GM12878 (cell line): ENCODE results near the gene HSPBP1. TPM values are rescaled to one million over a fixed set of nuclear protein-coding genes. Genes with fewer than 3 reads are reported as not detected.

Experiments used
- BCLAF1 ChIP-seq: fragments of 450-650 bp; IDR thresholded peaks from 2 replicates; pipeline ENCODE4 v1.6.1; 2017; ENCODE audit warnings: antibody characterized with exemption, mild to moderate bottlenecking, moderate library complexity
- DPF2 ChIP-seq: fragments of 450-650 bp; IDR thresholded peaks from 2 replicates; pipeline ENCODE4 v1.6.1; 2017; ENCODE audit warnings: mild to moderate bottlenecking
- ESRRA ChIP-seq: IDR thresholded peaks from 2 replicates; pipeline ENCODE4 v1.6.1; 2012; ENCODE audit warnings: mild to moderate bottlenecking, low read length, improper control_type of control experiment
- FOXK2 ChIP-seq: fragments of 450-650 bp; IDR thresholded peaks from 2 replicates; pipeline ENCODE4 v1.6.1; 2017; ENCODE audit warnings: mild to moderate bottlenecking, moderate library complexity
- GATAD2B ChIP-seq: fragments of 450-650 bp; conservative IDR thresholded peaks from 2 replicates; pipeline ENCODE4 v1.6.1; 2017; ENCODE audit warnings: low read depth, mild to moderate bottlenecking, moderate library complexity
- KDM1A ChIP-seq: fragments of 200-600 bp; sonication (generic); IDR thresholded peaks from 2 replicates; pipeline ENCODE4 v1.6.1; 2016; ENCODE audit warnings: borderline replicate concordance
- MYB ChIP-seq: fragments of 150-350 bp; IDR thresholded peaks from 2 replicates; pipeline ENCODE4 v1.6.1; 2014; ENCODE audit warnings: mild to moderate bottlenecking, low read depth, low read length, borderline replicate concordance
- SMARCA5 ChIP-seq: fragments of 450-650 bp; IDR thresholded peaks from 2 replicates; pipeline ENCODE4 v1.6.1; 2017; ENCODE audit warnings: mild to moderate bottlenecking
- SREBF2 ChIP-seq: IDR thresholded peaks from 2 replicates; pipeline ENCODE4 v1.6.1; 2012; ENCODE audit warnings: mild to moderate bottlenecking, low read length
- STAT1 ChIP-seq: fragments of 450-650 bp; conservative IDR thresholded peaks from 2 replicates; pipeline ENCODE4 v1.6.1; 2014; ENCODE audit warnings: antibody characterized with exemption, mild to moderate bottlenecking
- ZBTB33 ChIP-seq: fragments of 450-650 bp; IDR thresholded peaks from 2 replicates; pipeline ENCODE4 v1.6.1; 2017; ENCODE audit warnings: mild to moderate bottlenecking
- ZBTB4 ChIP-seq: fragments of 450-650 bp; formaldehyde crosslinking; IDR thresholded peaks from 2 replicates; pipeline ENCODE4 v1.4.0; 2022; ENCODE audit warnings: mild to moderate bottlenecking, moderate library complexity
- ZNF384 ChIP-seq: IDR thresholded peaks from 2 replicates; pipeline ENCODE4 v1.6.1; 2012; ENCODE audit warnings: low read depth, mild to moderate bottlenecking, low read length, improper control_type of control experiment, borderline replicate concordance
- ZNF687 ChIP-seq: fragments of 450-650 bp; IDR thresholded peaks from 2 replicates; pipeline ENCODE4 v1.6.1; 2017; ENCODE audit warnings: mild to moderate bottlenecking, moderate library complexity
- ZZZ3 ChIP-seq: IDR thresholded peaks from 2 replicates; pipeline ENCODE4 v1.6.1; 2011; ENCODE audit warnings: low read depth; ENCODE audit not compliant: control insufficient read depth, insufficient read length
- polyA plus RNA-seq, 11 experiments: library from polyadenylated mRNA; depleted of rRNA in 4 of 11; unstranded in 6 of 11; stranded (reverse) in 5 of 11; fragments of >200 nt; fragmentation: Nextera tagmentation in 4 of 11; fragmentation: Illumina TruSeq in 1 of 11; extraction: Ambion mirVana in 4 of 11; extraction: Trizol in 1 of 11; gene quantifications; 1 replicate in 1 of 11; 2 replicates in 10 of 11; pipeline versions ENCODE4 v1.2.1 to v1.2.3, GENCODE V29; 2011 to 2016; ENCODE audit warnings: inconsistent platforms in 2 of 11, missing spikeins in 2 of 11, low read depth in 1 of 11
- total RNA-seq, 4 experiments: library from RNA; depleted of rRNA in 3 of 4; stranded (reverse); fragments of >200 nt in 3 of 4; fragmentation: Illumina TruSeq in 1 of 4; extraction: Trizol in 1 of 4; gene quantifications; 2 replicates each; pipeline versions ENCODE4 v1.2.1 to v1.2.3, GENCODE V29; 2013 to 2021

Gene HSPBP1
- total and polyA plus RNA-seq, 10 of the 15 experiments (the other 5 are each of a cell fraction or from before 2014, with no cell fraction given) = 0.18 to 83.3 (median 23.0) TPM

- TF ChIP-seq STAT1 (no peak; the same call in 1 of the 2 replicates), FOXK2 (peak; percentile 62), DPF2 (no peak), ZZZ3 (no peak), MYB (no peak), ZBTB4 (CRISPR knock-in tag) (no peak), SMARCA5 (no peak), BCLAF1 (no peak), SREBF2 (0 out of 2 replicates have a peak, but pooled peaks have one; percentile 30), GATAD2B (peak; percentile 12; the same call in 1 of the 2 replicates), ESRRA (no peak), ZNF687 (peak; percentile 23; the same call in 1 of the 2 replicates), KDM1A (no peak), ZBTB33 (no peak), ZNF384 (no peak)
Measured at GRCh38 chr19:55279770-55280643, at the start of gene HSPBP1 (continued).
